ENCODE data around the gene GALNT9. TPM values are rescaled to one million over a fixed set of nuclear protein-coding genes. Genes with fewer than 3 reads are reported as not detected.

Gene GALNT9
- total RNA-seq, 1 experiment from 2014 or later = 2.6 TPM

DNA sequence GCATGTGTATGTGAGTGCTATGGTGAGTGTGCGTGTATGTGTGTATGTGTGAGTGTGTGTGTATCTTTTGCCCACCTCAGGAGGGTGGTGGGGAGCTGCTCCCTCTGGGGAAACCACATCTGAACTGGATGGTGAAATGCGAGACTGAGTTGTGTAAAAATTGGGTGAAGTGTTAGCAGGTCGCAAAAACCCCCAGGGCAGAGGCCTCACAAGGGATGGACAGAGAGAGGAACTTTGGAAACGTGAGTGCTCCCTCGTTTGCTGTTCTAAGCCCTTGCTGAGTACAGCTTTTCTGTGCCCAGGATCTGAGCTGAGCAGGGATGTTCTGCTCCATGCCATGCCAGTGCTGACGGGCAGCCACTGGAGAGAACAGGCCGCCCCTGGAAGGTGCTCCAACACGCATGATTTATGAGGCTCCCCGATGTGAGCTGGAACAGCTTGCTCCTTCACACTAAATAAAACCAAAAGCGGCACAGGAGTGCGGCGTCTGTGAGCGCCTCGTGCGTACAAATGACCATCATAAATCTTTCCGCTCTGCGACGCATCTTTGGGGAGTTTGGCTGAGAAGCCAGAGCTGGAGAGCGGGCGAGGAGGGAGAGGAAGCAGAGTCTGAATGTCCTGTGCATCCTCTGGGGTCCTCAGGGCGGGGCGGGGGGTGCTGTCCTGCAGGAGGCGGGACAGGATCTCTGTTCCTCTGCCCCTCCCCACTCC lies 14.1 kb upstream of the GALNT9 start (continued):
- TF ChIP-seq POLR2AphosphoS5 (IDR thresholded peaks at IDR 0.05; ENCODE audit: low read depth, low read length) (no peak), TCF7L2 (IDR thresholded peaks at IDR 0.05; ENCODE audit: borderline replicate concordance, extremely low read depth, insufficient read depth, insufficient read length) (no peak)

DNA sequence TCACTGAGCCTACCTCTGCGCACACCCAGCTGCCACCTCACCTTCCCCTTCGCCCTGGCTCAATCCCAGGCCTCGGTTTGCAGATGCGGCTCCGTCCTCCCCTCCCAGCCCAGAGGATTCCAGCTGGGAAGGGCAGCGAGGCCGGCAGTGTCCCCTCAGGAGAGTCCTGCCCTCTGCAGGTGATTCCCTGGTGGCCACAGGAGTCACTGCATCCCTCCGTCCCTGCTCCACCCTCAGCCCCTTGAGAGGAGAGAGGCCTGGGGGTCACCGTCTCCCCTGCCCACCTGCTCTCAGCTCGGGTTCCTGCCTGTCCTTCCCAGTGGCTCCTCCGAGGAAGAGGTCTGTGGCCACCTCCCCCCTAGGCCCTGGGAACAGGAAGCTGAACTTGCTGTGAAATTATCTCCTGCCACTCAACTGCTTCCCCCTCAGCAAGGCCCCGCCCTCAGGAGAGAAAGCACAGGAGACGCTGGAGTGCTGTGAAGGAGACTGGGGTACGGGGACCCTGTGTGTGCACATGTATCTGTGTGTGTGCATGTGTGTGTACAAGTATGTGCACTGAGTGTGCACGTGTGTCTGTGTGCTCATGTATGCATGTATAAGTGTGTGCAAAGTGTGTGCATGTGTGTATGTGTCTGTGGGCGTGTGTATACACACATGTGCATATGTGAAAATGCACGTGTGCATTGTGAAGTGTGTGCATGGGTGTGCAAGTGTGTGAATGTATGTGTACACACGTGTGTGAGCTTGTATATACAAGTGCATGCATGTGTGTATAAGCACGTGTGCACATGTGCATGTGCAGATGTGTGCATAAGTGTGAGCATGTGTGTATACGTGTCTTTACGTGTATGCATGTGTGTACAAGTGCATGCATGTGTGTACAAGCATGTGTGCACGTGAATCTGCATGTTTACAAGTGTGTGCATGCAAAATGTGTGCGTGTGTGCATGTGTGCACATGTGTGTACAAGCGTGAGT lies 13.2 kb upstream of the GALNT9 start:
- no peak overlapping the region for H3K27ac ChIP-seq (ENCODE audit: low read depth, low read length)
- H3K4me1 ChIP-seq (ENCODE audit: control insufficient read depth in 1 of 2, insufficient read depth in 2 of 2, low read length in 2 of 2) = no peaks in the 10 kb centered on the region
- POLR2A ChIA-PET = no interaction called here
- no peaks in the 10 kb centered on the region for H3K9me2 ChIP-seq (ENCODE audit: insufficient read depth)
- intact Hi-C loops (cut with micrococcal nuclease) = no loop called here
- H3K79me2 ChIP-seq (ENCODE audit: insufficient read depth, low read length) = no peaks in the 10 kb centered on the region
- H4K20me1 ChIP-seq (ENCODE audit: insufficient read depth) = no peaks in the 10 kb centered on the region
- no peaks in the 10 kb centered on the region for H3K27me3 ChIP-seq (ENCODE audit: insufficient read depth, low read length)
- DNase-seq (ENCODE audit: low read depth, low spot score) (no peak), ATAC-seq (peak; percentile 90)
- H3K36me3 ChIP-seq (ENCODE audit: control insufficient read depth in 1 of 2, insufficient read depth in 2 of 2, low read length in 2 of 2) = no peaks in the 10 kb centered on the region
- H2AFZ ChIP-seq (ENCODE audit: low read depth, low read length, poor library complexity, severe bottlenecking) = no peak overlapping the region
- H3K4me2 ChIP-seq (ENCODE audit: low read length) = no peak overlapping the region
- H3K9me3 ChIP-seq (ENCODE audit: control insufficient read depth in 1 of 2, insufficient read depth in 1 of 2, low read depth in 1 of 2, low read length in 2 of 2) = no peaks in the 10 kb centered on the region
- TF ChIP-seq RAD21 (IDR thresholded peaks at IDR 0.05; ENCODE audit: low read depth) = no peak; the same call in none of the 2 replicates
- TF ChIP-seq, protein P1, sequence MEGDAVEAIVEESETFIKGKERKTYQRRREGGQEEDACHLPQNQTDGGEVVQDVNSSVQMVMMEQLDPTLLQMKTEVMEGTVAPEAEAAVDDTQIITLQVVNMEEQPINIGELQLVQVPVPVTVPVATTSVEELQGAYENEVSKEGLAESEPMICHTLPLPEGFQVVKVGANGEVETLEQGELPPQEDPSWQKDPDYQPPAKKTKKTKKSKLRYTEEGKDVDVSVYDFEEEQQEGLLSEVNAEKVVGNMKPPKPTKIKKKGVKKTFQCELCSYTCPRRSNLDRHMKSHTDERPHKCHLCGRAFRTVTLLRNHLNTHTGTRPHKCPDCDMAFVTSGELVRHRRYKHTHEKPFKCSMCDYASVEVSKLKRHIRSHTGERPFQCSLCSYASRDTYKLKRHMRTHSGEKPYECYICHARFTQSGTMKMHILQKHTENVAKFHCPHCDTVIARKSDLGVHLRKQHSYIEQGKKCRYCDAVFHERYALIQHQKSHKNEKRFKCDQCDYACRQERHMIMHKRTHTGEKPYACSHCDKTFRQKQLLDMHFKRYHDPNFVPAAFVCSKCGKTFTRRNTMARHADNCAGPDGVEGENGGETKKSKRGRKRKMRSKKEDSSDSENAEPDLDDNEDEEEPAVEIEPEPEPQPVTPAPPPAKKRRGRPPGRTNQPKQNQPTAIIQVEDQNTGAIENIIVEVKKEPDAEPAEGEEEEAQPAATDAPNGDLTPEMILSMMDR (IDR thresholded peaks at IDR 0.05 in 2 of 3, conservative IDR thresholded peaks at IDR 0.05 in 1 of 3; ENCODE audit: borderline replicate concordance in 1 of 3, insufficient read depth in 1 of 3, low read depth in 2 of 3, low read length in 2 of 3) = peak; percentile 65 to 88 (median 68)
- TF ChIP-seq POLR2AphosphoS5 (IDR thresholded peaks at IDR 0.05; ENCODE audit: low read depth, low read length) = no peak
- BruUV-seq (replicated peaks) = no TSS peak
- H3K9ac ChIP-seq (ENCODE audit: low read length) = no peak overlapping the region
- H3K4me3 ChIP-seq (replicated peaks in 1 of 2; ENCODE audit: low read depth in 1 of 2, low read length in 2 of 2) = no peak overlapping the region
- CTCF ChIA-PET = no interaction called here
- RAD21 ChIA-PET (ENCODE audit: low non-redundant PET in 1 of 2, low total read pairs in 2 of 2, uncharacterized antibody in 2 of 2, unreplicated experiment in 2 of 2) = no interaction called here

Data from HCT116 (cell line).